HG03521 (cell line): ENCODE data around the gene RASIP1.
"Not testable (repeated sequence)": the region's sequence is repeated elsewhere in the genome, so short reads cannot be mapped to it uniquely, and the experiment has no call there.

Source experiments
- ATAC-seq: cut with Tn5 transposase; IDR thresholded peaks from one replicate; pipeline ENCODE4 v1.9.1; 2021; ENCODE audit warnings: mild to moderate bottlenecking, moderate library complexity; ENCODE audit not compliant: unreplicated experiment

RASIP1 gene

GRCh38 chr19:48713041-48713863 is 27.2 kb downstream of the RASIP1 start:
- ATAC-seq: no peak

GRCh38 chr19:48711106-48711662 is 29.2 kb downstream of the RASIP1 start:
- ATAC-seq: no peak

GRCh38 chr19:48708471-48708870 is 31.9 kb downstream of the RASIP1 start:
- no peak for ATAC-seq

GRCh38 chr19:48705431-48705830 is 35.0 kb downstream of the RASIP1 start:
- ATAC-seq: no peak

GRCh38 chr19:48703316-48703715 is 37.1 kb downstream of the RASIP1 start:
- no peak for ATAC-seq

- no peak for ATAC-seq
Measured at GRCh38 chr19:48702701-48703100, 37.7 kb downstream of the RASIP1 start.

- no peak for ATAC-seq
Measured at GRCh38 chr19:48698046-48698445, 42.4 kb downstream of the RASIP1 start.

GRCh38 chr19:48696353-48697010 is 43.9 kb downstream of the RASIP1 start:
- ATAC-seq: no peak

- ATAC-seq: no peak
Measured at GRCh38 chr19:48695743-48696352, 44.6 kb downstream of the RASIP1 start, which contains the start of gene FUT2. Gene FUT2 (plus strand): TSS chr19:48695971. CDS start chr19:48702957, 6,986 bp downstream.

GRCh38 chr19:48693629-48694028 is 46.8 kb downstream of the RASIP1 start:
- not testable (repeated sequence) for ATAC-seq

GRCh38 chr19:48689449-48689848 is 51.0 kb downstream of the RASIP1 start:
- no peak for ATAC-seq

GRCh38 chr19:48687776-48688175 is 52.6 kb downstream of the RASIP1 start:
- no peak for ATAC-seq

GRCh38 chr19:48686637-48687036 is 53.8 kb downstream of the RASIP1 start:
- ATAC-seq: not testable (repeated sequence)

- no peak for ATAC-seq
Measured at GRCh38 chr19:48686088-48686487, 54.3 kb downstream of the RASIP1 start.

GRCh38 chr19:48685583-48685982 is 54.8 kb downstream of the RASIP1 start:
- ATAC-seq: no peak

- ATAC-seq: no peak
Measured at GRCh38 chr19:48683349-48683748, 57.1 kb downstream of the RASIP1 start.

GRCh38 chr19:48681127-48681470 is 59.3 kb downstream of the RASIP1 start:
- ATAC-seq: no peak

GRCh38 chr19:48680436-48681126 is 59.8 kb downstream of the RASIP1 start:
- ATAC-seq: no peak

- ATAC-seq: not testable (repeated sequence)
Measured at GRCh38 chr19:48680006-48680405, 60.4 kb downstream of the RASIP1 start.

- ATAC-seq: no peak
Measured at GRCh38 chr19:48678201-48678600, 62.2 kb downstream of the RASIP1 start.

- ATAC-seq: no peak
Measured at GRCh38 chr19:48676887-48677286, 63.5 kb downstream of the RASIP1 start.
